SU-DHL-6 (cell line): ENCODE measurements around the gene CHMP4B.

Source experiments
- H2AFZ ChIP-seq: fragments of 200-600 bp; sonication (generic); 2 replicates; pipeline ENCODE4 v1.6.1; 2014; ENCODE audit warnings: low read depth, mild to moderate bottlenecking, moderate library complexity, mixed read lengths, antibody characterized with exemption, low read length; ENCODE audit not compliant: severe bottlenecking
- H3F3A ChIP-seq: fragments of 200-600 bp; shearing (Covaris generic); 2 replicates; pipeline ENCODE4 v1.6.0; 2016; ENCODE audit warnings: antibody characterized with exemption, mild to moderate bottlenecking; ENCODE audit not compliant: insufficient read depth
- H3K27ac ChIP-seq: fragments of 200-600 bp; sonication (generic); 2 replicates; pipeline ENCODE4 v1.5.1; 2016; ENCODE audit warnings: low read depth, mild to moderate bottlenecking, low read length, moderate library complexity, mixed read lengths
- H3K27me3 ChIP-seq: fragments of 200-600 bp; sonication (generic), shearing (Covaris generic); 2 replicates; pipeline ENCODE4 v1.6.0; 2014; ENCODE audit warnings: mild to moderate bottlenecking, low read length
- H3K36me3 ChIP-seq: fragments of 200-600 bp; sonication (generic); 2 replicates; pipeline ENCODE4 v1.6.1; 2014; ENCODE audit warnings: mild to moderate bottlenecking, low read length, mixed read lengths
- H3K4me2 ChIP-seq: fragments of 300-600, 200-600 bp; shearing (Covaris generic), sonication (generic); 2 replicates; pipeline ENCODE4 v1.6.0; 2014; ENCODE audit warnings: low read length, low read depth, mild to moderate bottlenecking; ENCODE audit not compliant: poor library complexity, severe bottlenecking
- H3K4me3 ChIP-seq: fragments of 200-600 bp; sonication (generic); 2 replicates; pipeline ENCODE4 v1.5.1; 2014; ENCODE audit warnings: antibody characterized with exemption, low read length, mild to moderate bottlenecking, mixed read lengths; ENCODE audit not compliant: insufficient read depth, poor library complexity, severe bottlenecking
- H3K79me2 ChIP-seq: fragments of 200-600 bp; sonication (generic); 2 replicates; pipeline ENCODE4 v1.6.1; 2014; ENCODE audit warnings: mild to moderate bottlenecking, low read length, moderate library complexity; ENCODE audit not compliant: insufficient read depth
- H3K9ac ChIP-seq: fragments of 200-600 bp; sonication (generic); 2 replicates; pipeline ENCODE4 v1.7.0; 2014; ENCODE audit warnings: mild to moderate bottlenecking, low read length
- H3K9me2 ChIP-seq: fragments of 200-600 bp; sonication (generic); replicated peaks from 2 replicates; pipeline ENCODE4 v1.6.1; 2014; ENCODE audit warnings: low read length; ENCODE audit not compliant: insufficient read depth
- H3K9me3 ChIP-seq: fragments of 200-600 bp; sonication (generic); 2 replicates; pipeline ENCODE4 v1.6.1; 2014; ENCODE audit warnings: low read length, mixed read lengths; ENCODE audit not compliant: insufficient read depth
- H4K20me1 ChIP-seq: fragments of 200-600 bp; sonication (generic); 2 replicates; pipeline ENCODE4 v1.6.1; 2014; ENCODE audit warnings: low read depth, mild to moderate bottlenecking, antibody characterized with exemption, low read length, moderate library complexity, mixed read lengths
- EZH2phosphoT487 ChIP-seq: fragments of 200-600 bp; sonication (generic), shearing (Covaris generic); conservative IDR thresholded peaks from 2 replicates; pipeline ENCODE4 v1.6.1; 2018; ENCODE audit warnings: mild to moderate bottlenecking, antibody characterized with exemption, low read length, moderate library complexity, mixed read lengths
- TF ChIP-seq, protein P1 (sequence below): fragments of 200-600 bp; sonication (generic); IDR thresholded peaks from one replicate; pipeline ENCODE4 v1.5.1; 2017; ENCODE audit warnings: antibody characterized with exemption, mild to moderate bottlenecking, low read length, moderate library complexity; ENCODE audit not compliant: insufficient read depth, poor library complexity, severe bottlenecking

CHMP4B gene

DNA sequence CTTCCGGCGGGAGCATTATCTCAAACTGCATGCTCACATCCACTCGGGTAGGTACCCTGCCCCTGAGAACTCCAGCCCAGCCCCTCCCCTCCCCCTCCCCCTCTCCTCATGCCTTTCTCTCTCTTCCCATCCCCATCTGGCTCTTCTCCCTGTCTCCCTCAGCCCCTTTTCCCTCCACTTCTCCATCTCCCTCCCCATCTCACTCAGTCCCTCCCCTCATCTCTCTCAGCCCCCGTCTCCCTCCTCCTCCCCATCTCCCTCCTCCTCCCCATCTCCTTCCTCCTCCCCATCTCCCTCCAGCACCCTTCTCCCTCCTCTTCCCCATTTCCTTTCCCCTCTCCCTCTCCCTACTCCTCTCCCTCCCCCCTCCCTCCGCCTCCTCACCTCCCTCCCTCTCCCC, 27.3 kb upstream of the CHMP4B start:
- Histone ChIP-seq H3K36me3 (no peaks in the 10 kb centered on the region), H3K9me2 (no peaks in the 10 kb centered on the region), H3K9ac (peak overlapping the region; percentile 46), H3K27me3 (no peaks in the 10 kb centered on the region), H4K20me1 (no peaks in the 10 kb centered on the region), H3K79me2 (no peaks in the 10 kb centered on the region), H3K4me2 (peak overlapping the region; percentile 61), H3K4me3 (no peak overlapping the region), H3K27ac (peak overlapping the region; percentile 99), H2AFZ (no peak overlapping the region), H3F3A (peaks cover 62% of the 10 kb centered on the region), H3K9me3 (no peaks in the 10 kb centered on the region)
- TF ChIP-seq EZH2phosphoT487 = no peak
- TF ChIP-seq, protein P1, sequence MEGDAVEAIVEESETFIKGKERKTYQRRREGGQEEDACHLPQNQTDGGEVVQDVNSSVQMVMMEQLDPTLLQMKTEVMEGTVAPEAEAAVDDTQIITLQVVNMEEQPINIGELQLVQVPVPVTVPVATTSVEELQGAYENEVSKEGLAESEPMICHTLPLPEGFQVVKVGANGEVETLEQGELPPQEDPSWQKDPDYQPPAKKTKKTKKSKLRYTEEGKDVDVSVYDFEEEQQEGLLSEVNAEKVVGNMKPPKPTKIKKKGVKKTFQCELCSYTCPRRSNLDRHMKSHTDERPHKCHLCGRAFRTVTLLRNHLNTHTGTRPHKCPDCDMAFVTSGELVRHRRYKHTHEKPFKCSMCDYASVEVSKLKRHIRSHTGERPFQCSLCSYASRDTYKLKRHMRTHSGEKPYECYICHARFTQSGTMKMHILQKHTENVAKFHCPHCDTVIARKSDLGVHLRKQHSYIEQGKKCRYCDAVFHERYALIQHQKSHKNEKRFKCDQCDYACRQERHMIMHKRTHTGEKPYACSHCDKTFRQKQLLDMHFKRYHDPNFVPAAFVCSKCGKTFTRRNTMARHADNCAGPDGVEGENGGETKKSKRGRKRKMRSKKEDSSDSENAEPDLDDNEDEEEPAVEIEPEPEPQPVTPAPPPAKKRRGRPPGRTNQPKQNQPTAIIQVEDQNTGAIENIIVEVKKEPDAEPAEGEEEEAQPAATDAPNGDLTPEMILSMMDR = no peak

DNA sequence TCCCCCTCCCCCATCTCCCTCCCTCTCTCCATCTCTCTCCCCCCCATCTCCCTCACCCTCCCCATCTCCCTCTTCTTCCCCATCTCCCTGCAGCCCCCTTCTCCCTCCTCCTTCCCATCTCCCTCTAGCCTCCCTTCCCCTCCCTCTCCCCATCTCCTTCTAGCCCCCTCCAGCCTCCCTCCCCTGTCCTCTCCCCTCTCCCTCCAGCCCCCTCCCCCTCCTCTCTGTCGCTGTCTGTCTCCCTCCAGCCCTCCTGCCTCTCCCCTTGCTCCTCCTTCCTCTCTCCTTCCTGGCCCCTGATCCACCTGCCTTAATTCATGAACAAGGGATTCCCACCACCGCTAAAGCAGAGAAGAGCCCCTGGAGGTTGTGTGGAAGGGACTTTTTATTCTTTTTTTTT, 26.9 kb upstream of the CHMP4B start:
- no peaks in the 10 kb centered on the region for H3K9me3 ChIP-seq
- no peaks in the 10 kb centered on the region for H3K36me3 ChIP-seq
- H3K4me3 ChIP-seq = no peak overlapping the region
- H3K79me2 ChIP-seq = no peaks in the 10 kb centered on the region
- peak overlapping the region; percentile 99 for H3K27ac ChIP-seq
- H4K20me1 ChIP-seq = no peaks in the 10 kb centered on the region
- H3K27me3 ChIP-seq = no peaks in the 10 kb centered on the region
- no peaks in the 10 kb centered on the region for H3K9me2 ChIP-seq
- no peak for TF ChIP-seq EZH2phosphoT487
- TF ChIP-seq, protein P1 = no peak
- H3F3A ChIP-seq = peaks cover 58% of the 10 kb centered on the region
- H2AFZ ChIP-seq = no peak overlapping the region
- H3K9ac ChIP-seq = peak overlapping the region; percentile 46
- H3K4me2 ChIP-seq = peak overlapping the region; percentile 61

DNA sequence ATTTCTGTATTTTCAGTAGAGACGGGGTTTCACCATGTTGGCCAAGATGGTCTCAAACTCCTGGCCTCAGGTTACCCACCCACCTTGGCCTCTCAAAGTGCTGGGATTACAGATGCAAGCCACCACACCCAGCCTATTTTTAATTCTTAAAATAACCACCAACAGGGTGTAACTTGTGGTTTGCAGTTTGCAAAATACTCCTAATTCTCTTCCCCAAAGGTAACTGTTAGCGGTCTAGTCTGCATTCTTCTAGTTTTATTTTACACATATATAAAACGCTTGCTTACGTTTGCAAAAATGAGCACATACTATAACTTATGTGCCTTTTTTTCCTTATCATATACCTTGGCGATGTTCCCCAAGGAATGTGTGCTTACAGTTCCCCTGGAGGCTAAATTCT, 25.6 kb upstream of the CHMP4B start:
- no peak for TF ChIP-seq EZH2phosphoT487
- TF ChIP-seq, protein P1 = no peak
- H3K9me2 ChIP-seq = no peaks in the 10 kb centered on the region
- H4K20me1 ChIP-seq = no peaks in the 10 kb centered on the region
- H3K27me3 ChIP-seq = no peaks in the 10 kb centered on the region
- H3K9ac ChIP-seq = peak overlapping the region; percentile 46
- H3K36me3 ChIP-seq = no peaks in the 10 kb centered on the region
- H2AFZ ChIP-seq = peak overlapping the region; percentile 2
- H3K9me3 ChIP-seq = no peaks in the 10 kb centered on the region
- H3K79me2 ChIP-seq = no peaks in the 10 kb centered on the region
- peak overlapping the region; percentile 99 for H3K27ac ChIP-seq
- H3F3A ChIP-seq = peaks cover 48% of the 10 kb centered on the region
- peak overlapping the region; percentile 4 for H3K4me3 ChIP-seq
- peak overlapping the region; percentile 61 for H3K4me2 ChIP-seq
